T follicular helper cell (primary cell): Measurements from ENCODE around the gene VGF.

Experiments
- DNase-seq: peaks from one replicate; pipeline ENCODE4 v3.0.0-alpha.2; 2020; ENCODE audit warnings: low read depth

Gene VGF

GRCh38 chr7:101165958-101166647, 734 bp upstream of the VGF start:
- no peak for DNase-seq

- no peak for DNase-seq
Observed at GRCh38 chr7:101164071-101164840, 1.1 kb downstream of the VGF start.

DNA sequence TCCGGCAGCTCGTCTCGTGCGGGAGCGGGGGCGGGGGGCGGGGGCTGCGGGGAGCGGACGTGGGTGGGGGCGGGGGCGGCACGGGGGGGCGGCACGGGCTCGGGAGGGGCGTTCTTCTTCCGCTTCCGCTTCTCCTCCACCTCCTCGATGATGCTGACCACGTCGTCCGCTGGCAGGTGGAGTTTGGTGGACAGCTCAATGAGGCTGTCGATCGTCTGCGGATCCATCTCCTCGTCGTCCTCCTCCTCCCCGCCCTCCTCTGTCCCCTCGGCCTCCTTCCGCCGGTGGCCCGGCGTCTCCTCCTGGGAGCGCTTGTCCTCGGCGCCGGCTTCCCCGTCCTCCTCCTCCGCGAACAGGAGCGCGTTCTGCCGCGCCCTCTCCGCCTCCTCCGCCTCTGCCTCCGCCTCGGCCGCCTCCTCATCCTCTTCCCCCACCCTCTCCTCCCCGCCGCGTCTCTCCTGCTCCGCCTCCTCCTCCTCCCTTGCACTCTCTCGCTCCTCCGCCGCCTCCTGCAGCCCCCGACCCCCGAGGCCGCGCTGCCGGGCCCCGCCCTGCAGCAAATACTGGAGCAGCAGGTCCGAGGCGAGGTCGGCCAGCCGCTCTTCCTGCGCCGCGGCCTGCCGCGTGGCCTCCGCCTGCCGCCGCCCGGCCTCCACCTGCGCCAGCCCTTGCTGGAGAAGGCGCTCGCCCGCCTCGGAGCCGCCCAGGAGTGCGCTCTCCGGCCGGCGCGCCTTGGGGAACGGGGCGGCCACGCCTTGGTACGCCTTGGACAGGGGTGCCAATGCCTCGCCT, 1.9 kb downstream of the VGF start:
- no peak for DNase-seq

- DNase-seq, result no peak
Observed at GRCh38 chr7:101162551-101163278, 2.7 kb downstream of the VGF start.

DNA sequence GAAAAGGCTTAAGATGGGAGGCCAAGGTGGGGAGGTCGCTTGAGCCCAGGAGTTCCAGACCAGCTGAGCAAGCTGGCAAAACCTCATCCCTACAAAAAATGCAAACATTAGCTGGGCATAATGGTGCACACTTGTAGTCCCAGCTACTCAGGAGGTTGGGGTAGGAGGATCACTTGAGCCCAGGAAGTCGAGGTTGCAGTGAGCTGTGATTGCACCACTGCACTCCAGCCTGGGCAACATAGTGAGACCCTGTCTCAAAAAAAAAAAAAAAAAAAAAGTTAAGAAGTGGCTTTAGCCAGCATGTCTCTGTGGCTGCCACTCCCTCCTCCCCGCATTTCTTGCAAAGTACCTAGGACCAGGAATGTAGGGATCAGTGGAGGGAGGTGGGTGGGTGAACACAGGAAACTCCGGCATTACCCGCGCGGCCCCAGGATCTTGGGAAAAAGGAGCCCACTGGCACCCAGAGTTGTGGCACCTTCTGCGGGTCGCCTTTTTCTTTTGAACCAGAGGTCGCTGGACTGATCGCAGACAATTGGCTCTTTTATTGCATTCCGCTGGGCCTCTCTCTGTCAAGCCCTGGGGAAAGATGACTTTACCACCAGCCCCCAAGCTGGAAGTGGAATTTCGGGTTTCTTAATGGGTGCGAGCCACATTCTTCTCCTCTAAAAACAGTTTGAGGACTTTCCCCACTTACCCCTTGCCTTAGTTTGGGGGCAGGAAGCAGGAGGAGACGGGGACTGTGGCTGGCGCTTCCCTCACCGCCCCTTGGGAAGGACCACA, 3.5 kb downstream of the VGF start:
- no peak for DNase-seq

DNA sequence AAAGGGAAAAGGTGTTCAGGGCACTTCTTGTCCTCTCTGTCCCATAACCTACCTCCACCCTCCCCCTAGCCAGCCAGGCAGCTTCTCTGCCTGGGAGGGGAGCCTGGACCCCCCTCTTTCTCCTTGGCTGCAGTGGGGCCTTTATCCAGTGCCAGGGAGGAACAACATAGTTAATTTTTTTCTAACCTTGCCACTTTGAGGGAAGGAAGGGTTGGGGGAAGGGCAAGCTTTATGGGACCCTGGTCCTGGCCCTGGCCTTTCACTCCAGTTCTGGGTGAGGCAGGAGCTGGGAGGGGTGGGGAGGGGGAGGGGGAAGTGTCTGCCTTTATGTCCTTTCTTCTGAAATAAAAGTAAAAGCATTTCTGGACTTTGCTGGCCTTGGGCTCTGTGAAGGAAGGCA, 4.5 kb downstream of the VGF start:
- DNase-seq, result no peak

DNA sequence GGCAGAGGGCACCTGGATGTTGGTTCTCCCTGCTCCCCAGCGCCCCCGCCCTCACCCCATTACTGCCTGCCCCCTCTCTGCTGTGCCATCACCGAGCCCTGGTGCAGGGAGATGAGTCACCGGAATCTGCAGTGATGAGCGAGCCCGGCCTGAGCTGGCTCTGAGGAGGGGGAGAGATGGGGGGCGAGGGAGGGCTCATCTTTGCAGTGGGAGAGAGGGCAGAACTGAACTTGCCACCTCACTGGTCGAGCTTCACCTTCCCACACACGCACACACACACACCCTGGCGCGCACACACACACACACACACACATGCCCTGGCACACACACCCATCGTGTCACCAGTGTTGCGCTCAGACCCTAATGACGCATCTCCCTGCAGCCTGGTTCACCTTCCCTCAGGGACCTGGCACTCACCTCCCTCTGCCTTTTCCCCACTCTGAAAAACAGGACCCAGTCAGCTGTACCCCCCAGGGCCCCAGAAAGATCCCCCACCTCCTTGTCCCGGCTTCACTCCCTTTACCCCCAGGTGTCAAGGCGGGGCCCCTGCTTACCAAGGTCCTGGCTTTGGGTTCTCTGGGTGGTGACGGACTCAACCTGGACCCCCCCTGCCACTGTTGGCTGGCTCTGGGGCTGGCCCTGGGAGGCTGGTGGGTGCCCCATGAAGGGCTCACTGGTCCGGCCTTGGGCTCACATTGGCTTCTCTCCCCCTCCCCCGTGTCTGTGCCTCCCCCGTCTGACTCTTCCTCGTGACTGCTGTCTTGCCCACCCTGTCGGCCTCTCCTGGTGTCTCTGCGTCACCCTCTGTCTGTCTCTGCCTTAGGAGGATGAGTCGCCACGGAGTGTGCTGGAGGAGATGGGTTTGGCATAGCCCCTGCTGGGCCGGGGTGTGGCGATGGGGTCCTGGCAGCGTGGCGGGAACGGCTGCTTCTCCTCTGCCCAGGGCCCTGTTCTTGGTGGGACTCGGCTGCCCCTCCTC, 5.4 kb downstream of the VGF start:
- DNase-seq, result no peak

- no peak for DNase-seq
Observed at GRCh38 chr7:101156866-101157589, 8.3 kb downstream of the VGF start.

- DNase-seq, result no peak
Observed at GRCh38 chr7:101156277-101156676, 9.1 kb downstream of the VGF start.

GRCh38 chr7:101155303-101155702, 10.1 kb downstream of the VGF start:
- DNase-seq, result no peak

GRCh38 chr7:101154693-101155102, 10.7 kb downstream of the VGF start:
- DNase-seq, result no peak

- peak; percentile 83 for DNase-seq
Observed at GRCh38 chr7:101153969-101154692, 11.2 kb downstream of the VGF start, which contains the start of gene AP1S1. TSS of gene AP1S1 (plus strand) at chr7:101154476. CDS start at chr7:101154515, 39 bp downstream.

DNA sequence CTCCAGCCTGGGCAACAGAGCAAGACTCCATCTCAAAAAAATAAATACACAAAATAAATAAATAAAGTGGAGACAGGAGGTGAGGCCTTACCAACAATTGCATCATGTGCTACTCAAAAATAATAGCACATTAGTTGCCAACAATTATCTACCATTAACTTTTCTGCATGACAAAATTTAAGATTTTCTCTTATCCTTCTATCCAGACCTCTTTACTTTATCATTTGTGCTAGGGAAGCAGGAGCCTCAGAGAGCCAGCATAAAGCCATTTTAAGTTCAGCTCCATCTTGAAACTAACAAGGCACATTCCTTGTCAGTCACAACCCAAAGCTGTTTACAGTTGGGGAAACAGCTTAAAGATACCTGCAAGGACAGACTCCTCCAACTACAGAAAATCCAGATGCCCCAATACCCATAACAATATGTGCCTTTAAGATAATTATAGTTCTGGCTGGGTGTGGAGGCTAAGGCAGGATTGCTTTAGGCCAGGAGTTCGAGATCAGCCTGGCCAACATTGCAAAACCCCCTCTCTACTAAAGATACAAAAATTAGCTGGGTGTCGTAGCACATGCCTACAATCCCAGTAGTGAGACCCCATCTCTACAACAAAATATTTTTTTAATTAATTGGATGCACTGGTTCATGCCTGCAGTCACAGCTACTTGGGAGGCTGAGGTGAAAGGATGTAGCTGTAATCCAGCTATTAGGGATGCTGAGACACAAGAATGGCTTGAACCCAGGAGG, 13.3 kb downstream of the VGF start:
- no peak for DNase-seq

GRCh38 chr7:101140746-101141382, 24.5 kb downstream of the VGF start:
- no peak for DNase-seq

DNA sequence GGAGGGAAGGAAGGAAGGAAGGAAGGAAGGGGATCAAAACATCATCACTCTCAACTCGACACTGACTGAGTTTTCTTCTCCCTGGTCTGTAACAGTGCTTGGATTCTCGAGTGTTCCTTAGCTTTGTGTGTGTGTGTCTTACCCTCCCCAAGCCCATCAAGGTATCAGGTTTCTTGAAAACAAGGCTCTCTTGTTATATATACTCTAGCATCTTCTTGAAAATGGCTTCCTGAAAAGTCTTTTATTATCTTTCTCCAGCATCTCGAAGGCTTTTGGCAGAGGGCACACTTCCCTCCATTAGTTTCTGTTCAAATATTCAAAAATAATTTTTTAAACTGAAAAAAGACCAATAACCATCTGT, 25.1 kb downstream of the VGF start:
- DNase-seq, result no peak

DNA sequence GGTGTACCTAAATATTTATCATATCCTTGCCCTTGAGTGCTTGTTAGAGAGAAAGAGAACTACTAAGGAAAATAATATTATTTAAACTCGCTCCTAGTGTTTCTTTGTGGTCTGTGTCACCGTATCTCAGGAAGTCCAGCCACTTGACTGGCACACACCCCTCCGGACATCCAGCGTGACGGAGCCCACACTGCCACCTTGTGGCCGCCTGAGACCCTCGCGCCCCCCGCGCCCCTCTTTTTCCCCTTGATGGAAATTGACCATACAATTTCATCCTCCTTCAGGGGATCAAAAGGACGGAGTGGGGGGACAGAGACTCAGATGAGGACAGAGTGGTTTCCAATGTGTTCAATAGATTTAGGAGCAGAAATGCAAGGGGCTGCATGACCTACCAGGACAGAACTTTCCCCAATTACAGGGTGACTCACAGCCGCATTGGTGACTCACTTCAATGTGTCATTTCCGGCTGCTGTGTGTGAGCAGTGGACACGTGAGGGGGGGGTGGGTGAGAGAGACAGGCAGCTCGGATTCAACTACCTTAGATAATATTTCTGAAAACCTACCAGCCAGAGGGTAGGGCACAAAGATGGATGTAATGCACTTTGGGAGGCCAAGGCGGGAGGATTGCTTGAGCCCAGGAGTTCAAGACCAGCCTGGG, 27.0 kb downstream of the VGF start:
- peak; percentile 61 for DNase-seq

GRCh38 chr7:101137651-101138212, 27.6 kb downstream of the VGF start:
- DNase-seq, result no peak
